Stromal cell of bone marrow (primary cell): ENCODE data around the gene SLC38A5.
"Not testable (repeated sequence)": the region's sequence is repeated elsewhere in the genome, so short reads cannot be mapped to it uniquely, and the experiment has no call there.

Experiments used
- DNase-seq: peaks from one replicate; pipeline ENCODE4 v3.0.0-alpha.2; 2012; ENCODE audit warnings: low read depth

The SLC38A5 gene

GRCh38 chrX:48470110-48470832 lies at the start of gene SLC38A5:
SLC38A5 (minus strand) TSS chrX:48470260; CDS start chrX:48467924, 2,336 bp downstream.
- DNase-seq, result no peak

GRCh38 chrX:48519481-48519880 lies 49.4 kb upstream of the SLC38A5 start:
- not testable (repeated sequence) for DNase-seq

GRCh38 chrX:48516987-48517386 lies 46.9 kb upstream of the SLC38A5 start:
- DNase-seq, result no peak

GRCh38 chrX:48516285-48516684 lies 46.2 kb upstream of the SLC38A5 start:
- no peak for DNase-seq

- DNase-seq, result no peak
These were observed 45.8 kb upstream of the SLC38A5 start for GRCh38 chrX:48515842-48516241.

GRCh38 chrX:48514868-48515460 lies 44.9 kb upstream of the SLC38A5 start:
- DNase-seq, result no peak

- no peak for DNase-seq
These were observed 44.2 kb upstream of the SLC38A5 start for GRCh38 chrX:48514126-48514806.

- no peak for DNase-seq
These were observed 43.6 kb upstream of the SLC38A5 start for GRCh38 chrX:48513670-48514069.

GRCh38 chrX:48512371-48512935 lies 42.4 kb upstream of the SLC38A5 start:
- DNase-seq, result no peak

GRCh38 chrX:48511560-48511959 lies 41.5 kb upstream of the SLC38A5 start:
- DNase-seq, result no peak

- DNase-seq, result no peak
These were observed 39.6 kb upstream of the SLC38A5 start for GRCh38 chrX:48509619-48510018.

GRCh38 chrX:48509245-48509590 lies 39.2 kb upstream of the SLC38A5 start:
- no peak for DNase-seq

GRCh38 chrX:48508400-48509244 lies 38.6 kb upstream of the SLC38A5 start, which contains the start of gene PORCN:
PORCN (plus strand) TSS chrX:48508992; CDS start chrX:48509821, 829 bp downstream.
- no peak for DNase-seq

GRCh38 chrX:48507246-48507645 lies 37.2 kb upstream of the SLC38A5 start:
- no peak for DNase-seq

- no peak for DNase-seq
These were observed 35.4 kb upstream of the SLC38A5 start for GRCh38 chrX:48505481-48505880.

- DNase-seq, result no peak
These were observed 34.2 kb upstream of the SLC38A5 start for GRCh38 chrX:48504261-48504660.

GRCh38 chrX:48498374-48498809 lies 28.3 kb upstream of the SLC38A5 start:
- DNase-seq, result peak; percentile 63

GRCh38 chrX:48497871-48498270 lies 27.8 kb upstream of the SLC38A5 start:
- no peak for DNase-seq

- DNase-seq, result no peak
These were observed 26.6 kb upstream of the SLC38A5 start for GRCh38 chrX:48496660-48497059.

- no peak for DNase-seq
These were observed 23.9 kb upstream of the SLC38A5 start for GRCh38 chrX:48493890-48494364.

- no peak for DNase-seq
These were observed 22.3 kb upstream of the SLC38A5 start for GRCh38 chrX:48492293-48492910.
